ENCODE data around the gene LRRK1.

- TF ChIP-seq ZBTB21 (CRISPR knock-in tag; IDR thresholded peaks at IDR 0.05; ENCODE audit: borderline replicate concordance): no peak
- TF ChIP-seq CTCF (IDR thresholded peaks at IDR 0.05): no peak
- TF ChIP-seq JUN (CRISPR knock-in tag; IDR thresholded peaks at IDR 0.05): no peak
- TF ChIP-seq ZNF317 (CRISPR knock-in tag; IDR thresholded peaks at IDR 0.05; ENCODE audit: borderline replicate concordance, low read depth): no peak
- TF ChIP-seq RELA (CRISPR knock-in tag; IDR thresholded peaks at IDR 0.05; ENCODE audit: borderline replicate concordance): no peak
- TF ChIP-seq E2F5 (CRISPR knock-in tag; IDR thresholded peaks at IDR 0.05): no peak
Observed at GRCh38 chr15:101111570-101112262, 192.6 kb downstream of the LRRK1 start.

Measured in WTC11 (cell line).